Common myeloid progenitor, CD34-positive (primary cell): Measurements from ENCODE around the gene TUT1.
A peak's percentile ranks its signal among the peaks of the same experiment; 100 is the strongest.

ENCODE experiments used
- CTCF ChIA-PET: fragments of 350-600 bp; sonication (Branson Sonifier 250); formaldehyde crosslinking; loops from one replicate; lab custom pipeline; 2021; ENCODE audit warnings: antibody characterized with exemption; lab: Charles Lee
- POLR2A ChIA-PET: fragments of 350-600 bp; sonication (Branson Sonifier 250); formaldehyde crosslinking; loops from one replicate; lab custom pipeline; 2021; ENCODE audit warnings: antibody characterized with exemption; lab: Charles Lee
- DNase-seq, 3 donors: peaks; one replicate each; pipeline versions ENCODE4 v3.0.0 to v3.0.0-alpha.2; 2013
- H3K27ac ChIP-seq, 2 experiments: 1 replicate in 1 of 2; 2 replicates in 1 of 2; pipeline ENCODE4 v1.7.0; 2013; ENCODE audit warnings: inconsistent platforms in 2 of 2, low read length in 2 of 2, mild to moderate bottlenecking in 2 of 2, low read depth in 1 of 2, moderate library complexity in 1 of 2; ENCODE audit not compliant: severe bottlenecking in 2 of 2, insufficient read depth in 1 of 2, poor library complexity in 1 of 2
- H3K27me3 ChIP-seq, 5 experiments: replicated peaks in 2 of 5; 1 replicate in 3 of 5; 2 replicates in 2 of 5; pipeline versions ENCODE4 v1.6.1 to v1.7.0; 2013; ENCODE audit warnings: low read length in 4 of 5, mild to moderate bottlenecking in 2 of 5, moderate library complexity in 2 of 5, inconsistent platforms in 1 of 5; ENCODE audit not compliant: insufficient read depth in 5 of 5, control insufficient read depth in 4 of 5
- H3K36me3 ChIP-seq, 4 experiments: 1 replicate in 2 of 4; 2 replicates in 2 of 4; pipeline versions ENCODE4 v1.6.1 to v1.7.0; 2013; ENCODE audit warnings: low read length in 3 of 4, control low read depth in 1 of 4, mild to moderate bottlenecking in 1 of 4; ENCODE audit not compliant: control insufficient read depth in 4 of 4, insufficient read depth in 4 of 4
- H3K4me1 ChIP-seq, 4 experiments: 1 replicate in 3 of 4; 2 replicates in 1 of 4; pipeline versions ENCODE4 v1.6.1 to v1.7.1; 2013; ENCODE audit warnings: low read length in 3 of 4, mild to moderate bottlenecking in 3 of 4, control low read depth in 1 of 4, inconsistent platforms in 1 of 4, moderate library complexity in 1 of 4; ENCODE audit not compliant: control insufficient read depth in 4 of 4, insufficient read depth in 4 of 4; ENCODE audit errors: control extremely low read depth in 1 of 4
- H3K4me3 ChIP-seq, 7 experiments: 1 replicate in 4 of 7; 2 replicates in 3 of 7; pipeline versions ENCODE4 v1.5.1 to v1.7.0; 2013; ENCODE audit warnings: mild to moderate bottlenecking in 7 of 7, low read length in 6 of 7, moderate library complexity in 6 of 7, inconsistent platforms in 2 of 7, low read depth in 2 of 7, control low read depth in 1 of 7; ENCODE audit not compliant: insufficient read depth in 4 of 7, control insufficient read depth in 1 of 7; ENCODE audit errors: extremely low read depth in 1 of 7
- H3K9me3 ChIP-seq, 5 experiments: 1 replicate in 4 of 5; 2 replicates in 1 of 5; pipeline versions ENCODE4 v1.6.1 to v1.7.1; 2013; ENCODE audit warnings: low read length in 4 of 5, mild to moderate bottlenecking in 2 of 5, inconsistent platforms in 1 of 5, low read depth in 1 of 5, moderate library complexity in 1 of 5; ENCODE audit not compliant: control insufficient read depth in 4 of 5, insufficient read depth in 2 of 5; ENCODE audit errors: control extremely low read depth in 1 of 5
- WGBS: methylation state at CpG from one replicate; pipeline ENCODE4 v1.1.5; 2013; ENCODE audit not compliant: insufficient coverage; 5-methylcytosine and 5-hydroxymethylcytosine counted together

Gene TUT1

DNA sequence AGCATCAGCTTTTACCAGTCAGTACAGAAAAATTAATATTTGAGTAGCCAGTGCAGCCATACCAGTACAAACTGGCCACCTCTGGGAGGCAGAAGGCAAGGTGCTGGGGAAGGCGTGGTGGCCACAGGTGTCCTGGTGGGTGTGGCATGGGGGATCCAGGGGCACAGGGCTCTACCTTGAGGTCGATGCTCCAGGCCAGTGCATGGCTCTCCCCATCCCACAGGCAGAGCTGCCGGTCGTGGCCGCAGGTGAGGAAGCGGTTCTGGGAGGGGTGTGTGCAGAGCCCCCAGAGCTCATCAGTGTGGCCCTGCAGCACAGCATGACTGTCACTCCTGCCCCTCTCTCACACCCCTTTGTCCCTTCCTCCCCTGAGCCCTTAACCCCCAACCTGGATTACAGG, 14.1 kb upstream of the TUT1 start:
- Histone ChIP-seq H3K9me3 (no peaks in the 10 kb centered on the region), H3K4me1 (peaks cover 2 to 43% (median 26%) of the 10 kb centered on the region in 4 experiments), H3K27me3 (no peaks in the 10 kb centered on the region), H3K27ac (no peak overlapping the region), H3K4me3 (no peak overlapping the region), H3K36me3 (peaks cover 4 to 66% (median 45%) of the 10 kb centered on the region in 4 experiments)
- no peak for DNase-seq
- POLR2A ChIA-PET, result interaction anchor here (0.5 kb wide), 1 partner anchor 74 kb away, joined by 3 read pairs; no protein-coding TSS in a partner anchor
- WGBS, result 100% methylated on average over 5 of the region's 6 CpGs
- CTCF ChIA-PET, result interaction anchor here (0.6 to 4.1 kb wide), 5 partner anchors 11 to 36 kb away, joined by 3 to 21 read pairs (median 4); partner anchors contain the start of gene TUT1

DNA sequence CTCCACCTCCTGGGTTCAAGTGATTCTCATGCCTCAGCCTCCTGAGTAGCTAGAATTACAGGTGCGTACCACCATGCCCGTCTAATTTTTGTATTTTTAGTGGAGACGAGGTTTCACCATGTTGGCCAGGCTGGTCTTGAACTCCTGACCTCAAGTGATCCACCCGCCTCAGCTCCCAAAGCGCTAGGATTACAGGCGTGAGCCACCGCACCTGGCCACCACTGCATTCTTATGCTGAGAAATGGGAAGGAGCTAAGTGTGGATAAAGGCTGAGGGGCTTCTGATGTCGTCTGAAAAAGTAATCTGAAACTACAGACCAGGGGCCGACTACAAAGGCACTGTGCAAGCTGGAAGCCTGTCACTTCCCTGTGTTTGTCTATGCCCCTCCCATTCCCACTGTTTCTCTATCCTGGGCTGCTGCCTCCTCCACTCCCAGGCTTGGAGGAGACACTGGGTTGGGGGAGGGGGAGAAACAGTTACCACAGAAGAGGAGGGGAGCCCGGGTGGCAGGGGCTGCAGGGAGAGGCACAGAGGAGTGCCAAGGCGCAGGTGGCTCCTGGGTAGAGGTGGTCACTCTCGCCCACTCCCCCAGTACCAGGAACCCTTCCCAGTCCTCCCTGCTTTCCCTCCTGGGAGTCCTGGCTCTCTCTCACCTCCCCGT, 13.3 kb upstream of the TUT1 start:
- DNase-seq, result no peak
- POLR2A ChIA-PET, result no interaction called here
- H3K4me3 ChIP-seq, result no peak overlapping the region
- H3K36me3 ChIP-seq, result peaks cover 4 to 62% (median 42%) of the 10 kb centered on the region in 4 experiments
- H3K4me1 ChIP-seq, result peaks cover 10 to 48% (median 33%) of the 10 kb centered on the region in 4 experiments
- H3K9me3 ChIP-seq, result no peaks in the 10 kb centered on the region
- no peak overlapping the region for H3K27ac ChIP-seq
- 90% methylated on average over 5 of the region's 13 CpGs for WGBS
- CTCF ChIA-PET, result interaction anchor here (1.1 to 4.1 kb wide), 4 partner anchors 10 to 180 kb away, joined by 3 to 21 read pairs (median 6); partner anchors contain the start of genes B3GAT3 and TUT1
- H3K27me3 ChIP-seq, result no peaks in the 10 kb centered on the region

DNA sequence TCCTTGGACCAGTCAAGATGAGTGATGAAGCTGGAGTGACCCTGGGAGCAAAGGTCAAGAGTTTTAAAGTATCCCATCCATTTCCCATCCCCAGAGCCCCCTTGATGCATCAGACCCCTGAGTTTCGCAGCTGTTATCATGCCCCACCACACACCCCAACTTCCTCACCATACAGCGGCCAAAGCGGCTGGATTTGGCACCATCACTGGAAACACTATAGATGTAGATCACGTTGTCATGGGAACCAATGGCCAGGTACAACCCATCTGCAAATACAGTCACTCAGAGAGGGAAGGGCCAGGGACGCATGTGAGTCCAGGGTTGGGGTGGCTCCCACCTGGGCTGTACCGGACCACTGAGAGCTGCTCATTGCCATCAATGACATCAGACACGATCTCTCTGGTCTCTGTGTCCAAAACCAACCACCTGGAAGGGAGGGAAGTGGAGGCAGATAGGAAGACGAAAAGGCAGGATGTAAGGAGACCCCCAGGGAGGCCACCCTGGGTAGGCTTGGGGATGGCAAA, 12.5 kb upstream of the TUT1 start:
- ChIA-PET CTCF (interaction anchor here (0.8 to 4.1 kb wide), 5 partner anchors 9 to 179 kb away, joined by 3 to 21 read pairs (median 5); partner anchors contain the start of genes B3GAT3 and TUT1), POLR2A (interaction anchor here (3.1 kb wide), 1 partner anchor 9 kb away, joined by 10 read pairs; the partner anchor contains the start of genes EML3 and ROM1)
- H3K4me1 ChIP-seq, result peaks cover 16 to 48% (median 39%) of the 10 kb centered on the region in 4 experiments
- no peaks in the 10 kb centered on the region for H3K27me3 ChIP-seq
- DNase-seq, result peak in 2 of 3 donors; percentile 45 to 58
- WGBS, result 81% methylated on average over 6 of the region's 8 CpGs
- no peak overlapping the region for H3K4me3 ChIP-seq
- no peak overlapping the region for H3K27ac ChIP-seq
- no peaks in the 10 kb centered on the region for H3K9me3 ChIP-seq
- peaks cover 4 to 58% (median 37%) of the 10 kb centered on the region in 4 experiments for H3K36me3 ChIP-seq

DNA sequence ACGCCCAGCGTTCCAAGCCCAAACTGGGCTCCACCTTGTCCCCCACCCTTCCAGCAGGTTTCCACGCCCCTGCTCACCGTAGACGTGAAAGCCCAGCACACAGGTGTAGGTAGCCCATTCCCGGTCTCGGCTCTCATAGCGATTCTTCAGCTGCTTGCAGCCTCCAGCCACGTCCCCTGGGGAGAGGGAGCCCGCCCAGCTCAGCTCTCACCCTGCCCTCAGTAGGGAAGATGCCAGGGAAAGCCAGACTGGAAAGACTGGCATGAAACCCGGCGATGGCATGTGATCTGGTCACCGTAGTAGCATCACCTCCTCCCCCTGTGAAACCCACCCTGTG, 11.7 kb upstream of the TUT1 start:
- ChIA-PET CTCF (interaction anchor here (0.8 to 4.1 kb wide), 5 partner anchors 8 to 178 kb away, joined by 3 to 21 read pairs (median 7); partner anchors contain the start of genes EML3, ROM1 and TUT1), POLR2A (interaction anchor here (3.1 to 3.3 kb wide), 2 partner anchors 10 to 11 kb away, joined by 10 to 30 read pairs; partner anchors contain the start of genes EML3, ROM1 and TUT1)
- Histone ChIP-seq H3K27me3 (no peaks in the 10 kb centered on the region), H3K9me3 (no peaks in the 10 kb centered on the region), H3K4me3 (peak overlapping the region in 1 of 7 experiments; percentile 94), H3K36me3 (peaks cover 3 to 58% (median 37%) of the 10 kb centered on the region in 4 experiments), H3K4me1 (peaks cover 18 to 48% (median 39%) of the 10 kb centered on the region in 4 experiments), H3K27ac (no peak overlapping the region)
- WGBS, result 98% methylated on average over 13 of the region's 13 CpGs
- DNase-seq, result no peak

DNA sequence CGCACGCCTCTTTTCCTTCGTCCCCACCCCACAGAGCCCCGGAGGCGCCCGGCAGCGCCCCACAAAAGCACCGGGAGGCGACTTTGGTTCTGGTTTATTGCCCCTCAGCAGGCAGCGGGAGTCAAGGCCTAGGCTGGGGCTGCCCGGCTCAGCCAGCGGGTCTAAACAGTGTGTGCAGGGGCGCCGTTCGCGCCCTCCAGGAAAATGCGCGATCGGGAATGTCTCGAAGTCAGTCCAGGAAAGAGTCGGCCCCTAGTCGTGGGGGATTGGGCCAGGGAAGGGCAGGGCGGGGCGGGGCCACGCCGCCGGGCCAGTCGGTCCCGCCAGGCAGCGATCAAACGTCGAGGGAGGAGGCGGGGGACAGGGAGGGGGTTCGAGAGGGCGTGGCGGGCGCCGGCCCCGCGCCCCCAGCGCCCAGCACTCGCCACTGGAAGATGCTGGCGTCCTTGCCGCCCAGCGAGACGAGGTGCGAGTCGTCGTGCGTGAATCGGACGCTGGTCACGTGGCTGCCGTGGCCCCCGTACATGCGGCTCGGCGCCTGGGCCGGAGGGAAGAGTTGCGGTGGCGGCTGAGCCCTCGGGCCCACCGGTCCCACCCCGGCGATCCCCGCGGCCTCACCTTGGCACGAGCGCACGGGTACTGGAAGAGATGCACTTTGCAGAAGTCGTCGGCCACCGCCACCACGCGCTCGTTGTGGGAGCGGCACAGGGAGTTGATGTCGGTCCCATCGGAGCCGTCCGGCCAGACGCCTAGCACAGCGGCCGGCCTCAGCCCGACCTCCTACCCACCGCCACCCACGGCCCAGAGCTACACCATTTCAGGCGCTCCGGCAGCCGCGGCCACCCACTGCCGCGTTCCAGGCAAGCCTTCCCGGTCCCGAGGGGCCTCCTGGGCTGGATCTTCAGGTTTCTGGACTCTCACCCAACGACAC, 11.1 kb upstream of the TUT1 start:
- Histone ChIP-seq H3K36me3 (peaks cover 5 to 64% (median 43%) of the 10 kb centered on the region in 4 experiments), H3K27me3 (no peaks in the 10 kb centered on the region), H3K27ac (peak overlapping the region in 1 of 2 experiments; percentile 94), H3K4me1 (peaks cover 18 to 43% (median 33%) of the 10 kb centered on the region in 4 experiments), H3K9me3 (no peaks in the 10 kb centered on the region), H3K4me3 (peak overlapping the region; percentile 51 to 97 (median 72))
- POLR2A ChIA-PET, result interaction anchor here (0.8 to 3.3 kb wide), 4 partner anchors 10 to 239 kb away, joined by 4 to 30 read pairs (median 8); partner anchors contain the start of genes EEF1G, EML3, ROM1 and TUT1
- DNase-seq, result peak in 2 of 3 donors; percentile 45 to 54
- CTCF ChIA-PET, result interaction anchor here (0.9 to 4.1 kb wide), 8 partner anchors 8 to 178 kb away, joined by 3 to 21 read pairs (median 8); partner anchors contain the start of genes EML3, GNG3, ROM1 and TUT1
- WGBS, result 40% methylated on average over 81 of the region's 96 CpGs
